HFF-Myc (cell line): ENCODE data around the gene SLC16A14.
"Not testable (repeated sequence)": the region's sequence is repeated elsewhere in the genome, so short reads cannot be mapped to it uniquely, and the experiment has no call there.

ENCODE experiments used
- DNase-seq: peaks from one replicate; pipeline ENCODE4 v3.0.0-alpha.2; 2011; ENCODE audit warnings: low read depth; ENCODE audit errors: extremely low read depth
- H3K4me3 ChIP-seq: replicated peaks from 2 replicates; pipeline ENCODE4 v1.5.1; 2011; ENCODE audit warnings: low read depth, mild to moderate bottlenecking, control low read depth, low read length
- CTCF ChIP-seq: IDR thresholded peaks from 2 replicates; pipeline ENCODE4 v1.5.1; 2012; ENCODE audit warnings: mild to moderate bottlenecking, low read depth, low read length, control low read depth; ENCODE audit errors: missing control alignments

Gene SLC16A14

DNA sequence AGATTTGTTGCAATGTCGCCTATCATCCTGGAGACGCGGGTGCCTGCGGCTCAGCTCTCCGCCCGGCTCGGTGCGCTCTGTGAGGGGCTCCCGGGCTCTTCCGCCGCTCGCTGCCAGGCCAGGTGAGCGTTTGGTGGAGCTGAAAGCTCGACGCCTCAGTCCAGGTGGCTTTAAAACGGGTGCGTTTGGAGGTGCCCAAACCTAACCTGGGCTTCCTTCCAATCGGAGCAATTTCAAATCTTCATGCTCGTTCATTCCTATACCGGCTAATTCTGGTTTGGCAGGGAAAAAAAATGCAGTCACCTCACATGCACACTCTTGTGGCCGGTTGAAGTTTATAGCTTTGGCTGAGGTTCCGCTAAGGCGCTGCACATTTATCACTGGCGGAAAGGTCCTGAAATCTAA lies at the start of gene SLC16A14:
Gene SLC16A14, minus strand, starts transcription at position 274 of the 405 bp plus-strand sequence. CDS start 9,572 bp downstream, outside the sequence.
- DNase-seq: peak; percentile 24
- peak within 1 kb of the TSS; percentile 43 for H3K4me3 ChIP-seq
- no peak for TF ChIP-seq CTCF

- no peak for TF ChIP-seq CTCF
- no peak for DNase-seq
These were observed 38.0 kb upstream of the SLC16A14 start for GRCh38 chr2:230106771-230107170.

GRCh38 chr2:230101967-230102366 lies 33.2 kb upstream of the SLC16A14 start:
- not testable (repeated sequence) for DNase-seq, H3K4me3 ChIP-seq

More at GRCh38 chr2:230106771-230107170, 38.0 kb upstream of the SLC16A14 start:
- H3K4me3 ChIP-seq: no peak overlapping the region

DNA sequence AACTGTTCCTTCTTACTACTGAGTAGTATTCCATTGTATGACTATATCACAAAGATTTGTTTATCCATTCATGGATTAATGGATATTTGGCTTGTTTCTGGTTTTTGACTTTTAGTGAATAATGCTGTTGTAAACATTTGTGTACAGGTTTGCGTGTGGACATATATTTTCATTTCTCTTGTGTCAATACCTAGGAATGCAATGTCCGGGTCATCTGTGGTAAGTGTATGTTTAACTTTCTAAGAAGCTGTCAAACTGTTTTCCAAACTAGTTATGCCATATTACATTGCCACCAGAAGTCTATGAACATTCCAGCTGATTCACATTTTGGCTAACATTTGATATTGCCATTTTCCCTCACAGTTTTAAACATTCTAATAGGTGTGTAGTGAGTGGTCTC lies 29.1 kb upstream of the SLC16A14 start:
- TF ChIP-seq CTCF: no peak
- no peak for DNase-seq
- H3K4me3 ChIP-seq: no peak overlapping the region

DNA sequence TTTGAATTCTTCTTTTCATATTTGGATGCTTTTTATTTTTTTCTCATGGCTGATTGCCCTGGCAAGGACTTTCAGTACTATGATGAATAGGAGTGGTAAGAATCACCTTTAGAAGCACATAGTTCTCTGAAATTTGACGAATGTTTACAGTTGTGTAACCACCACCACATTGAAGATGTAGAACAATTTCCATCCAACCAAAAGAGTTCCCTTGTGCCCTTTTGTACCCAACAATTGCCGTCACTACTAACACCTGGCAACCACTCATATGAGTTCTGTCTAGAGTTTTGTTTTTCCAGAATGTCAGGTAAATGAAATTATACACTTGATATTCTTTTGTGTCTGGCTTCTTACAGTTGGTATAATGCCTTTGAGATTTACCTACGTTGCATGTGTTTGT lies 28.7 kb upstream of the SLC16A14 start:
- DNase-seq: no peak
- H3K4me3 ChIP-seq: no peak overlapping the region
- no peak for TF ChIP-seq CTCF

DNA sequence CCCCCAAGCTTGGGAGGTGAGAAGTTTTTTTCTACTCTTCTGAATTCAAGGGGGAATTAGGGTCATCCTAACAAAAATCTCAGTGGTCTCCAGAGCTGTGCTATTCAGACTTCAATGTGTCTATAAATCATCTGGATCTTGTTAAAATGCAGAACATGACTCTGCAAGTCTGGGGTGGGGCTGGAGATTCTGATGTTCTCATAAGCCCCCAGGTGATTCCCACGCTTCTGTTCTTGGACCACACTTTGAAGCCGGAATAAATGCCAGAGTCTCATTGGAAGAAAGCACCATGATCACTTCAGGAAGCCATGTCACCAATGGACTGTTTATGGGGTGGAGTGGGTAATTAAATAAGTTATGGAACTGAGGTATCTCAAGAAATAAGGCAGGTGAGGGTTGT lies 22.2 kb upstream of the SLC16A14 start:
- DNase-seq: no peak
- H3K4me3 ChIP-seq: no peak overlapping the region
- TF ChIP-seq CTCF: no peak

DNA sequence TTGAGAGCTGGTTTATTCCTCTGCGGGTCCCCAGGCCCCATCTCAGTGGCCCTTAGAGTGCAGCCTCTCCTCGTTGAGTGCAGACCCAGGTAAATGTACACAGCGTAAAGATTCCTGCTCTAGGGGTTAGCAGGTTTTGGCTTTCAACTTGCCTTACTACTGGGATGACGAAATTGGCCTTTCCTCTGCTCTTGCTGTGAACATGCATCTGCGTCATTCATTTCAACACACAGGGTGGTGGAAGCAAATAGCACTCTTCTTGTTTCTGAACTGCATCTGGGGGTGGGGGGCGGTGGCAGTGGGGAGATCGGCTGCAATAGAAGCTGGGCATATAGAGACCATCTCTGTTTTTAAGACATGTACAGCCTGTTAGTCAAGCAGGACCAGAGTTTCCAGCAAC lies 16.5 kb upstream of the SLC16A14 start:
- no peak for DNase-seq
- H3K4me3 ChIP-seq: no peak overlapping the region
- no peak for TF ChIP-seq CTCF
